ENCODE results near the gene ZNF488.

The ZNF488 gene

GRCh38 chr10:47326927-47327330 lies 57.2 kb downstream of the ZNF488 start:
- DNase-seq: no peak

DNA sequence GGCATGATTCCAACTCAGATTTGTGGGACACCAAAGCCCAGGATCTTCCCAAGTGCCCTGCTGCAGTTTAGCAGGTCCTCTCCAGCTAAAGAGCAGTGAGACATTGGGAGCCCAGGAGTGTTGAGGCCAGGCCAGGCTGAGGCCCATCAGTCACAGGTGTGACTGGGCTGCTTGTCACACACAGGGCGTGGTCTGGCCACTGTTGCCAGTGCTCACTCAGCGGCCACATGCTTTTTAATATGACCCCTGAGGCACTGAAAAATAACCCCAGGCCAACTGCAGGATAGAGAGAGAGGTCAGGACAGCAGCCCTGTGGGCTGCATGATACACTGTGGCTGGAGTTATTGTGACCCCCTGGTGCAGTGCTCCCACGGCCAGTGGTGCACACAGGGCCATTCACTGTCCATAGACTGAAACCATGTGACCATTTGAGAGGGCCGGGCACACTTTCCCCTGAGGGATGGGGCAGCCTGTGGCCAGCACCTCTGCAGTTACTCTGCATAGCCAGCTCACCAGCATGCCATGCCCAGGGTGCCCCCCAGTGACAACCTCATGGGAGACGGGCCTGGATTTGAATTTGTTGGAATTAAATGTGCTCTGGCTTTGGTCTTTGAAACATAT lies 57.7 kb downstream of the ZNF488 start:
- no peak for DNase-seq

GRCh38 chr10:47325303-47326291 lies 58.5 kb downstream of the ZNF488 start:
- no peak for DNase-seq

GRCh38 chr10:47323636-47324296 lies 60.3 kb downstream of the ZNF488 start:
- DNase-seq: no peak

DNA sequence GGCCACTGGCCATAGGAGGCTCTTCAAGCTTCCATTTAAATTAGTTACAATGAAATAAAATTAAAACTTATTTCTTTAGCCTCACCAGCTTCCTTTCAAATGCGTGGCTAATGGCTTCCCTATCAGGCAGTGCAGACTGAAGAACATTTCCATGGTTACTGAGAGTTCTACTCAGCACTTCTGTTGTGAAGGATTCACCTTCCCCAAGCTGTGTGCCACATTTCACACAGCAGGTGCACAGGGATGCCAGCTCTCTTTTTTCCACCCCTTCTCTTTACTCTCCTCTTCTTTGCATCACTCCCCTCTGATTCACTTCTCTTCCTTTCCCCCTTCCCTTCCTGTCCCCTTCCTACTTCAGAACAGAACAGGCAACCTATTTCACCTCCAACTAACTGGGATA lies 61.0 kb downstream of the ZNF488 start:
- no peak for DNase-seq

- no peak for DNase-seq
Observed at GRCh38 chr10:47322300-47323061, 61.6 kb downstream of the ZNF488 start, which contains the start of gene GDF2. Gene GDF2, plus strand, starts transcription at chr10:47322454. Its CDS starts 215 bp downstream, at chr10:47322669.

- DNase-seq: no peak
Observed at GRCh38 chr10:47321521-47322195, 62.4 kb downstream of the ZNF488 start.

- DNase-seq: no peak
Observed at GRCh38 chr10:47320812-47321211, 63.3 kb downstream of the ZNF488 start.

DNA sequence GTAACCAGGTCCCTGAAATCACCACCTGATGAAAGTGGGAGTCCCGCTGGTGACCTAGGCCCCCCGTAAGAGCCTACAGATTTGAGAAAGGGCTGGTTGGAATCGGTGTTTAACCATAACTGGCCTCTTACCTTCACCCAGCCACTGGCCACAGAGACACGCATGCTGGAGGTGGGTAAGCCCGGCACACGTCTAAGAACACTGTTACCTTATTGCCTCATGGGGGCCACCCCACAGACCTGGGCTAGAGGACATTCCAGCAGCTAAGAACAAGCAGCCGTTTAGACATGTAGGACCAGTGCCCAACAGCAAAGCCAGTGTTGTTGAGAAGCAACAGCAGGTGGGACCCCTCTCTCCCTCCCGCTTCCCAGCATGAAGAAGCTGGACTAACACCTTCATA lies 64.3 kb downstream of the ZNF488 start:
- DNase-seq: no peak

DNA sequence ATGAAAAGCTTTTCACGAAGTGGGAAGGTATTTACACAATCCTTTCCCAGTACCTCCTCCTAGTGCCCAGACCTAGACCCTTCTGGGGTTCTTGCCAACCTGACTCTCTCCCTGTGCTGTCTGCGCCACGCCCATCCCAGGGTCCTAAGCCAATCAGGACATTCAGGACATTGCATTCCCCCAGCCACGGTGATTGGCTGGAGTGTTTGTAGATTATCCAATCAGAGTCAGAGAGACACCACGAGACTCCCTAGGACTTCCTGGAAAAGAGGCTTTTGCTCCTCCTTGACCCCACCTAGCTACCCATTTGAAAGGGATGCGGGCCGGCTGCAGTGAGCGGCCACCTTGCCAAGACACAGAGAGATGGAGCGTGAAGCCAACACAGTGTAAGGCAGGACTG lies 65.4 kb downstream of the ZNF488 start:
- DNase-seq: no peak

DNA sequence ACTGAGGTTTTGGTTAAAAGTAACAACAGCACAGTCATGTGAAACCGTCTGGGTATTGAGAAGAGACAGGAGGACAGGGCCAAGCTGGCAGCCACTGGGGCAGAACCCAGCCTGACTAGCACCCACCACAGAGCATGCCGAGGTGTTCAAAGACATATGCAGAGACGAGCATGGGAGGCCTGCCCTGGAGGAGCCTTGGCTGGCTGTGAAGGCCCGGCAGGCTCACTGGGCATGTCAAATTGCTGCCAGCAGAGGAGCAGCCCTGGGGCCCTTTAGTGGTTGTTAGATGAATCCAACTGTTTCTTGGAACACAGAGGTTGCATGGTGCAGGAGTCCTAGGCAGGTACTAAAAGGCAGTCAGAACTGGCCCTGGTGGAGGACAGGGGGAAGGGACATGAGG lies 66.8 kb downstream of the ZNF488 start:
- no peak for DNase-seq

- no peak for DNase-seq
Observed at GRCh38 chr10:47316131-47316530, 68.0 kb downstream of the ZNF488 start.
